Transverse colon (tissue), 4 donors: ENCODE measurements around the gene CASTOR1.

Experiments used
- CTCF ChIP-seq, 5 experiments: fragments of 200-600 bp in 3 of 5; fragments of 450-650 bp in 2 of 5; sonication (generic) in 3 of 5; IDR thresholded peaks; 1 replicate in 2 of 5; 2 replicates in 3 of 5; pipeline ENCODE4 v1.5.1; 2016 to 2017; ENCODE audit warnings: antibody characterized with exemption in 5 of 5, inconsistent platforms in 3 of 5, mild to moderate bottlenecking in 2 of 5, moderate library complexity in 1 of 5
- POLR2A ChIP-seq: fragments of 450-650 bp; IDR thresholded peaks from one replicate; pipeline ENCODE4 v1.6.1; 2016; ENCODE audit warnings: antibody characterized with exemption, mild to moderate bottlenecking, moderate library complexity
- POLR2AphosphoS5 ChIP-seq, 3 donors: sonication (generic); formaldehyde crosslinking; IDR thresholded peaks; one replicate each; pipeline ENCODE4 v1.6.1; 2016; ENCODE audit warnings: antibody characterized with exemption in 3 of 3

GRCh38 chr22:30338802-30339201, 49.5 kb upstream of the CASTOR1 start:
- TF ChIP-seq CTCF (IDR thresholded peaks at IDR 0.05): no peak
- no peak for TF ChIP-seq POLR2A
- TF ChIP-seq POLR2AphosphoS5 (IDR thresholded peaks at IDR 0.05): no peak
